Measurements from ENCODE around the gene MYOF.

DNA sequence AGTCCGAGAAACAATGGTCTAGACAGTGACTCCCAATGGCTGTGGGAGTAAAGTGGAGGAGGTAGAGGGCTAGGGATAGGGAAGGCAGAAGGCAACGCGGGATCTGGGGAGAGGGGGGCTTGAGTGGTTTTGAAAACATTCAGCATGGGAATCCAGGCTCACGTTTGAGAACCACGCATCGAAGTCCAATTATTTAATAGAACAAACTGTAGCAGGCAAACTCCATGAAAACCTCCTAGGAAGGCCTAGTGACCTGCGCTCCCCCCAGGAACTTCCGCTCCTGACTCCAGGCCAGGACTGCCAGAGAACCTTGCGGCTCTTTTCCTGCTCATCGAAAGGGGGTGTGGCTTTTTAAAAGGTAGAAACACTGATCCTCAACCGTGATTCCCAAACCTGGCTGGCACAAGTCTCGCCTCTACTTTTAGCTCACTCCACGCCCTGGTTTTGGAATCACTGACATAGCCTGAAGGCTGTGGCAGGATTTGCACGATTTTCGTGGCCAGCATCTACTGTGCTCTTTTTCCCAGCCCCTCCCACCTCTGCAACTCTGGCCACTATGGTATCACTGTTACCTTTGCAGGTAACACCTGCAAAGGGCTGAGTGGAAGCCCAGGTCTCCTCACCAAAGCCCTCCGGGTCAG lies 43.4 kb downstream of the MYOF start:
- TF ChIP-seq, protein P1, sequence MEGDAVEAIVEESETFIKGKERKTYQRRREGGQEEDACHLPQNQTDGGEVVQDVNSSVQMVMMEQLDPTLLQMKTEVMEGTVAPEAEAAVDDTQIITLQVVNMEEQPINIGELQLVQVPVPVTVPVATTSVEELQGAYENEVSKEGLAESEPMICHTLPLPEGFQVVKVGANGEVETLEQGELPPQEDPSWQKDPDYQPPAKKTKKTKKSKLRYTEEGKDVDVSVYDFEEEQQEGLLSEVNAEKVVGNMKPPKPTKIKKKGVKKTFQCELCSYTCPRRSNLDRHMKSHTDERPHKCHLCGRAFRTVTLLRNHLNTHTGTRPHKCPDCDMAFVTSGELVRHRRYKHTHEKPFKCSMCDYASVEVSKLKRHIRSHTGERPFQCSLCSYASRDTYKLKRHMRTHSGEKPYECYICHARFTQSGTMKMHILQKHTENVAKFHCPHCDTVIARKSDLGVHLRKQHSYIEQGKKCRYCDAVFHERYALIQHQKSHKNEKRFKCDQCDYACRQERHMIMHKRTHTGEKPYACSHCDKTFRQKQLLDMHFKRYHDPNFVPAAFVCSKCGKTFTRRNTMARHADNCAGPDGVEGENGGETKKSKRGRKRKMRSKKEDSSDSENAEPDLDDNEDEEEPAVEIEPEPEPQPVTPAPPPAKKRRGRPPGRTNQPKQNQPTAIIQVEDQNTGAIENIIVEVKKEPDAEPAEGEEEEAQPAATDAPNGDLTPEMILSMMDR (IDR thresholded peaks at IDR 0.05) = no peak
- TF ChIP-seq POLR2A (IDR thresholded peaks at IDR 0.05) = peak in 2 of 3 donors; percentile 26 to 41
